ENCODE data around the gene NUSAP1. TPM values are rescaled to one million over a fixed set of nuclear protein-coding genes. Genes with fewer than 3 reads are reported as not detected.

Gene NUSAP1
- total and polyA plus RNA-seq, 4 donors: 4.6 to 149 (median 8.3) TPM

DNA sequence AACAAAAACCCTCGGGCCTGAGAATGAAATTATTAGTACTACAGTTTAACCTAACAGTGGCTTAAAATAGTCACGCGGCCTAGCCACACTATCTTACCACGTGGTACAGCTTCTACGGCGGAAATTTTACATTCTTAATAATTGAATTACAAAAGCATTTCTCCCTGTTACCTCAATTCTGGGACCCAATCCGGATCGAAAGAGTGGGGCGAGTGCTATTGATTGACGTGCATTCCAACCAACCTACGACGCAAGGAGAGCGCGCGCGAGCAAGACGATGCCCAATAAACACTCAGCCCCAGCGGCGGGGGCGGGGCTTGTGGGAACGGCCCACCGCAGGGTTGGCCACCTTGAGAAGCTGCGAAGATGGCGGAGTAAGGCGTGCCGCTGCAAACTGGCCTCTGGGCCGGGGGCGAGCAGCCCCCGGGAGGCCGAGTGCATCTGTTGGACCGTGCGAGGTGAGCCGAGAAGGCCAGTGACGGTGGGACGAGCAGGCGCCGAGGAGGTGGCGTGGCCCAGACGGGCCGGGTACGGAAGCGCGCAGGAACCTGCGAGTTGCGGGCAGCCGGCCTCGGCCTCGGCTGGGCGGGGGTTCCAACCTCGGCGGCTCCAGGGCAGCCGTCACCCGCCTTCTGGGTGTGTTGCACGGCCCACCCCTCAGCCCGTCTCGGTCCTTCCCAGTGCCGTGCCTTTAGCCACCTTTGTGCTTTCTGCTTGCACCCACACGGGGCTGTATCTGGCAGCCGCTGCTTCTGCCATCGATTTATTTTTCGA lies 48.8 kb upstream of the NUSAP1 start:
- WGBS: under 1% methylated on average over 61 of the region's 61 CpGs
- TF ChIP-seq RXRA (IDR thresholded peaks at IDR 0.05) (peak; percentile 63 to 73), SP1 (IDR thresholded peaks at IDR 0.05) (peak; percentile 98), JUND (IDR thresholded peaks at IDR 0.05) (peak in 1 of 2 donors; percentile 17), FOXA2 (IDR thresholded peaks at IDR 0.05) (no peak), HNF4A (conservative IDR thresholded peaks at IDR 0.05) (peak in 1 of 2 donors; percentile 10), YY1 (IDR thresholded peaks at IDR 0.05) (peak; percentile 97), EGR1 (IDR thresholded peaks at IDR 0.05; ENCODE audit: low read depth in 2 of 2) (peak in 1 of 2 donors; percentile 39), FOXA1 (IDR thresholded peaks at IDR 0.05) (no peak), CTCF (IDR thresholded peaks at IDR 0.05; ENCODE audit: low read depth, low read length, missing input control) (no peak), GABPA (IDR thresholded peaks at IDR 0.05 in 1 of 2, conservative IDR thresholded peaks at IDR 0.05 in 1 of 2) (peak in 1 of 2 donors; percentile 36), RAD21 (IDR thresholded peaks at IDR 0.05) (peak in 1 of 2 donors; percentile 19), HNF4G (IDR thresholded peaks at IDR 0.05) (no peak), ZBTB33 (IDR thresholded peaks at IDR 0.05) (peak; percentile 47), NR2F2 (IDR thresholded peaks at IDR 0.05) (no peak)
- TF ChIP-seq, protein P1, sequence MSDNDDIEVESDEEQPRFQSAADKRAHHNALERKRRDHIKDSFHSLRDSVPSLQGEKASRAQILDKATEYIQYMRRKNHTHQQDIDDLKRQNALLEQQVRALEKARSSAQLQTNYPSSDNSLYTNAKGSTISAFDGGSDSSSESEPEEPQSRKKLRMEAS (IDR thresholded peaks at IDR 0.05): peak; percentile 34
- TF ChIP-seq, protein P2, sequence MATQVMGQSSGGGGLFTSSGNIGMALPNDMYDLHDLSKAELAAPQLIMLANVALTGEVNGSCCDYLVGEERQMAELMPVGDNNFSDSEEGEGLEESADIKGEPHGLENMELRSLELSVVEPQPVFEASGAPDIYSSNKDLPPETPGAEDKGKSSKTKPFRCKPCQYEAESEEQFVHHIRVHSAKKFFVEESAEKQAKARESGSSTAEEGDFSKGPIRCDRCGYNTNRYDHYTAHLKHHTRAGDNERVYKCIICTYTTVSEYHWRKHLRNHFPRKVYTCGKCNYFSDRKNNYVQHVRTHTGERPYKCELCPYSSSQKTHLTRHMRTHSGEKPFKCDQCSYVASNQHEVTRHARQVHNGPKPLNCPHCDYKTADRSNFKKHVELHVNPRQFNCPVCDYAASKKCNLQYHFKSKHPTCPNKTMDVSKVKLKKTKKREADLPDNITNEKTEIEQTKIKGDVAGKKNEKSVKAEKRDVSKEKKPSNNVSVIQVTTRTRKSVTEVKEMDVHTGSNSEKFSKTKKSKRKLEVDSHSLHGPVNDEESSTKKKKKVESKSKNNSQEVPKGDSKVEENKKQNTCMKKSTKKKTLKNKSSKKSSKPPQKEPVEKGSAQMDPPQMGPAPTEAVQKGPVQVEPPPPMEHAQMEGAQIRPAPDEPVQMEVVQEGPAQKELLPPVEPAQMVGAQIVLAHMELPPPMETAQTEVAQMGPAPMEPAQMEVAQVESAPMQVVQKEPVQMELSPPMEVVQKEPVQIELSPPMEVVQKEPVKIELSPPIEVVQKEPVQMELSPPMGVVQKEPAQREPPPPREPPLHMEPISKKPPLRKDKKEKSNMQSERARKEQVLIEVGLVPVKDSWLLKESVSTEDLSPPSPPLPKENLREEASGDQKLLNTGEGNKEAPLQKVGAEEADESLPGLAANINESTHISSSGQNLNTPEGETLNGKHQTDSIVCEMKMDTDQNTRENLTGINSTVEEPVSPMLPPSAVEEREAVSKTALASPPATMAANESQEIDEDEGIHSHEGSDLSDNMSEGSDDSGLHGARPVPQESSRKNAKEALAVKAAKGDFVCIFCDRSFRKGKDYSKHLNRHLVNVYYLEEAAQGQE (IDR thresholded peaks at IDR 0.05): peak; percentile 58
- peaks cover 8 to 23% (median 15%) of the 10 kb centered on the region in 4 donors for H3K4me1 ChIP-seq (ENCODE audit: control insufficient read depth in 4 of 4, insufficient read depth in 4 of 4, low read length in 3 of 4)

More for the DNA sequence above, 48.8 kb upstream of the NUSAP1 start:
- peak overlapping the region; percentile 90 to 93 for H3K27ac ChIP-seq (ENCODE audit: low read depth in 1 of 2, low read length in 2 of 2)
- no peaks in the 10 kb centered on the region for H3K27me3 ChIP-seq (ENCODE audit: control insufficient read depth in 4 of 4, insufficient read depth in 4 of 4, low read length in 3 of 4)
- H3K9me3 ChIP-seq (ENCODE audit: control insufficient read depth in 4 of 4, low read length in 3 of 4): no peaks in the 10 kb centered on the region
- peaks cover 7 to 29% (median 24%) of the 10 kb centered on the region in 4 donors for H3K36me3 ChIP-seq (ENCODE audit: control insufficient read depth in 4 of 4, insufficient read depth in 3 of 4, low read depth in 1 of 4, low read length in 3 of 4)
- H3K4me3 ChIP-seq (ENCODE audit: low read depth in 1 of 3, low read length in 3 of 3): peak overlapping the region; percentile 82 to 99 (median 94)
- DNase-seq (ENCODE audit: low spot score): peak; percentile 99
- peak overlapping the region; percentile 89 to 95 for H3K9ac ChIP-seq (ENCODE audit: low read depth in 1 of 2, low read length in 2 of 2)

Data from liver (tissue), 9 donors.